CD4-positive, alpha-beta T cell treated with Interleukin-15 for 1 hour (primary cell): ENCODE results near the gene COL26A1.
A peak's percentile ranks its signal among the peaks of the same experiment; 100 is the strongest.

Experiments used
- DNase-seq: peaks from one replicate; pipeline ENCODE4 v3.0.0-alpha.2; 2020

Gene COL26A1

GRCh38 chr7:101373812-101374614, 11.3 kb downstream of the COL26A1 start:
- DNase-seq, result no peak

- DNase-seq, result no peak
These were observed 12.3 kb downstream of the COL26A1 start for GRCh38 chr7:101374990-101375389.

GRCh38 chr7:101376601-101377000, 13.9 kb downstream of the COL26A1 start:
- DNase-seq, result no peak

- DNase-seq, result no peak
These were observed 14.6 kb downstream of the COL26A1 start for GRCh38 chr7:101377189-101377736.

- no peak for DNase-seq
These were observed 16.1 kb downstream of the COL26A1 start for GRCh38 chr7:101378751-101379174.

- DNase-seq, result no peak
These were observed 16.6 kb downstream of the COL26A1 start for GRCh38 chr7:101379302-101379701.

GRCh38 chr7:101381549-101382111, 19.0 kb downstream of the COL26A1 start:
- no peak for DNase-seq

- DNase-seq, result no peak
These were observed 20.3 kb downstream of the COL26A1 start for GRCh38 chr7:101382937-101383336.

- no peak for DNase-seq
These were observed 23.5 kb downstream of the COL26A1 start for GRCh38 chr7:101386177-101386557.

- no peak for DNase-seq
These were observed 24.0 kb downstream of the COL26A1 start for GRCh38 chr7:101386558-101387231.

- DNase-seq, result peak; percentile 43
These were observed 28.2 kb downstream of the COL26A1 start for GRCh38 chr7:101390901-101391301.

GRCh38 chr7:101391991-101392390, 29.3 kb downstream of the COL26A1 start:
- no peak for DNase-seq

- no peak for DNase-seq
These were observed 31.2 kb downstream of the COL26A1 start for GRCh38 chr7:101393865-101394264.

GRCh38 chr7:101395376-101395775, 32.7 kb downstream of the COL26A1 start:
- no peak for DNase-seq

GRCh38 chr7:101397243-101397642, 34.6 kb downstream of the COL26A1 start:
- DNase-seq, result no peak

- DNase-seq, result no peak
These were observed 35.2 kb downstream of the COL26A1 start for GRCh38 chr7:101397770-101398324.

- DNase-seq, result no peak
These were observed 36.0 kb downstream of the COL26A1 start for GRCh38 chr7:101398396-101399289.

- no peak for DNase-seq
These were observed 37.1 kb downstream of the COL26A1 start for GRCh38 chr7:101399759-101400158.

- DNase-seq, result no peak
These were observed 38.1 kb downstream of the COL26A1 start for GRCh38 chr7:101400751-101401150.

- DNase-seq, result no peak
These were observed 38.9 kb downstream of the COL26A1 start for GRCh38 chr7:101401390-101402080.

GRCh38 chr7:101402081-101402779, 39.6 kb downstream of the COL26A1 start:
- DNase-seq, result no peak
